ENCODE data around the gene NALCN.

- TF ChIP-seq CTCF (IDR thresholded peaks at IDR 0.05) = no peak
- no peak for TF ChIP-seq POLR2AphosphoS5 (IDR thresholded peaks at IDR 0.05)
Observed at GRCh38 chr13:101085551-101085950, 330.8 kb downstream of the NALCN start.

All from prostate gland (tissue), 2 donors.